ENCODE data around the gene CMC4. TPM values are rescaled to one million over a fixed set of nuclear protein-coding genes. Genes with fewer than 3 reads are reported as not detected.

Gene CMC4
- total and polyA plus RNA-seq, 2 experiments from 2014 or later: 10.8 to 18.4 TPM

DNA sequence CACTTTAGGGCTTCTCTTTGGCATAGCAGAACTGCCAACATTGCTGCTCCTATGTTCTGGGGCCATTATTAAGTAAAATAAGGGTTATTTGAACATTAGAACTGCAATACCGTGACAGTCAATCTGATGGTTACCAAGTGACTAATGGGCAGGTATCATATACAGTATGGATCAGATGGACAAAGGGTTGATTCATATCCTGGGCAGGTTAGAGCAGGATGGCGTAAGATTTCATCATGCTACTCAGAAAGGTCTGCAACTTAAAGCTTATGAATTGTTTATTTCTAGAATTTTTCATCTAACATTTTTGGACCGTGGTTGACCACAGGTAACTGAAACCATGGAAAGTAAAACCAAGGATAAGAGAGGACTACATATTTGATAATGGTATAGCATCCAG lies 41.2 kb upstream of the CMC4 start:
- Histone ChIP-seq H3K36me3 (replicated peaks; ENCODE audit: insufficient read depth, low read depth) (no peaks in the 10 kb centered on the region), H3K27ac (no peak overlapping the region), H3K4me1 (ENCODE audit: insufficient read depth) (no peaks in the 10 kb centered on the region), H3K9me2 (replicated peaks; ENCODE audit: insufficient read depth) (no peaks in the 10 kb centered on the region), H3K4me3 (no peak overlapping the region), H3K4me2 (no peak overlapping the region), H4K20me1 (ENCODE audit: insufficient read depth, poor library complexity, severe bottlenecking) (no peaks in the 10 kb centered on the region), H3K9me3 (ENCODE audit: low read depth) (peaks cover 17% of the 10 kb centered on the region), H3K79me2 (no peaks in the 10 kb centered on the region), H2AFZ (no peak overlapping the region), H3K27me3 (no peaks in the 10 kb centered on the region)
- WGBS (ENCODE audit: low lambda C conversion rate, missing lambda C conversion rate): 74% methylated on average over 3 of the region's 3 CpGs
- DNase-seq (ENCODE audit: low spot score): no peak
- TF ChIP-seq EZH2 (IDR thresholded peaks at IDR 0.05; ENCODE audit: borderline replicate concordance) (no peak), EZH2phosphoT487 (IDR thresholded peaks at IDR 0.05; ENCODE audit: low read depth, severe bottlenecking, unreplicated experiment) (no peak), CTCF (IDR thresholded peaks at IDR 0.05; ENCODE audit: poor library complexity) (no peak)

DNA sequence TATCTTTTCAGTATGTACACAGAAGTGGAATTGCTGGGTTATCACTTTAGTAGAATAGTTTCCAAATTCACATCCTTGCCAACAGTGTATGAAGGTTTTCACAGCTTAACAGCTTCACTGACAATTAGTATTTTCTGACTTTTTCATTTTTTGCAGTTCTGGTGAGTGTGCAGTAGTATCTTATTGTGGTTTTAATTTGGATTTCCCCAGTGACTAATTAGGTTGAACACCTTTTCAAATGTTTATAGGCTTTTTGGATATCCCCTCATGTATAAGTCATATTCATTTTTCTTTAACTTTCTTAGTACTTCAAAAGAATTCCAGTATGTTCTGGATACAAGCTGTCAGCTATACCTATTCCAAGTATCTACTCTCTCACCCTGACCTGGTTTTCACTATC lies 37.5 kb upstream of the CMC4 start:
- no peaks in the 10 kb centered on the region for H3K79me2 ChIP-seq
- H3K9me3 ChIP-seq (ENCODE audit: low read depth): peaks cover 13% of the 10 kb centered on the region
- no peak overlapping the region for H2AFZ ChIP-seq

DNA sequence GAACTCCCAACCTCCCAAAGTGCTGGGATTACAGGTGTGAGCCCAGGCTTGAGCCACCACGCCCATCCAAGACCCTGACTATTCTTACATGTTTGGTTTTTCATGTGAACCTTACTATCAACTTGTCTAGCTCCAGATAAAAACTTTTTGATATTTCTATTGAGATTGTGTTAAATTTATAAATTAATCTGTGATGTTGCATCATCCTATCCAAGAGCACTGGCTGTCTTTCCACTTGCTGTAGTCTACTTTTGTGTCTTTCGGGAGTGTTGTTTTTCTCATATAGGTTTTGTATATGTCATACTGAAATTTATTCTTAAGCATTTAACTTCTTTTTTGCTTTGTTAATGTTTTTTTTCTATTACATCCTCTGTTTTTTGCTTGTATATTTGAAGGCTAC lies 35.0 kb upstream of the CMC4 start:
- no peak for DNase-seq (ENCODE audit: low spot score)
- H3K4me1 ChIP-seq (ENCODE audit: insufficient read depth): no peaks in the 10 kb centered on the region
- H2AFZ ChIP-seq: no peak overlapping the region
- H3K27me3 ChIP-seq: no peaks in the 10 kb centered on the region
- H3K27ac ChIP-seq: no peak overlapping the region
- H3K36me3 ChIP-seq (replicated peaks; ENCODE audit: insufficient read depth, low read depth): no peaks in the 10 kb centered on the region
- H3K79me2 ChIP-seq: no peaks in the 10 kb centered on the region
- H3K4me3 ChIP-seq: no peak overlapping the region
- H3K4me2 ChIP-seq: no peak overlapping the region
- 77% methylated on average over 2 of the region's 2 CpGs for WGBS (ENCODE audit: low lambda C conversion rate, missing lambda C conversion rate)
- no peak for TF ChIP-seq EZH2 (IDR thresholded peaks at IDR 0.05; ENCODE audit: borderline replicate concordance)
- TF ChIP-seq EZH2phosphoT487 (IDR thresholded peaks at IDR 0.05; ENCODE audit: low read depth, severe bottlenecking, unreplicated experiment): no peak
- no peak for TF ChIP-seq CTCF (IDR thresholded peaks at IDR 0.05; ENCODE audit: poor library complexity)
- no peaks in the 10 kb centered on the region for H3K9me2 ChIP-seq (replicated peaks; ENCODE audit: insufficient read depth)
- no peaks in the 10 kb centered on the region for H4K20me1 ChIP-seq (ENCODE audit: insufficient read depth, poor library complexity, severe bottlenecking)
- H3K9me3 ChIP-seq (ENCODE audit: low read depth): no peaks in the 10 kb centered on the region

More for the DNA sequence above, 37.5 kb upstream of the CMC4 start:
- Histone ChIP-seq H3K4me3 (no peak overlapping the region), H3K27ac (no peak overlapping the region), H3K4me2 (no peak overlapping the region), H3K36me3 (replicated peaks; ENCODE audit: insufficient read depth, low read depth) (no peaks in the 10 kb centered on the region), H4K20me1 (ENCODE audit: insufficient read depth, poor library complexity, severe bottlenecking) (no peaks in the 10 kb centered on the region), H3K4me1 (ENCODE audit: insufficient read depth) (no peaks in the 10 kb centered on the region), H3K27me3 (no peaks in the 10 kb centered on the region), H3K9me2 (replicated peaks; ENCODE audit: insufficient read depth) (no peaks in the 10 kb centered on the region)
- DNase-seq (ENCODE audit: low spot score): no peak
- no peak for TF ChIP-seq EZH2 (IDR thresholded peaks at IDR 0.05; ENCODE audit: borderline replicate concordance)
- TF ChIP-seq EZH2phosphoT487 (IDR thresholded peaks at IDR 0.05; ENCODE audit: low read depth, severe bottlenecking, unreplicated experiment): no peak
- no peak for TF ChIP-seq CTCF (IDR thresholded peaks at IDR 0.05; ENCODE audit: poor library complexity)

Measured in hepatocyte (in vitro differentiated cells).